Endodermal cell (in vitro differentiated cells): ENCODE results near the gene CABP7. TPM values are rescaled to one million over a fixed set of nuclear protein-coding genes. Genes with fewer than 3 reads are reported as not detected.
A peak's percentile ranks its signal among the peaks of the same experiment; 100 is the strongest.

ENCODE experiments used
- DNase-seq: peaks from one replicate; pipeline ENCODE4 v3.0.0-alpha.2; 2017
- H3K27ac ChIP-seq: 2 replicates; pipeline ENCODE4 v1.5.1; 2013; ENCODE audit warnings: mild to moderate bottlenecking, low read depth, low read length, moderate library complexity
- H3K27me3 ChIP-seq: 2 replicates; pipeline ENCODE4 v1.6.1; 2013; ENCODE audit warnings: mild to moderate bottlenecking, low read length, moderate library complexity; ENCODE audit not compliant: insufficient read depth, control insufficient read depth, poor library complexity, severe bottlenecking
- H3K36me3 ChIP-seq: 2 replicates; pipeline ENCODE4 v1.7.0; 2013; ENCODE audit warnings: mild to moderate bottlenecking, low read length, moderate library complexity; ENCODE audit not compliant: control insufficient read depth, insufficient read depth
- H3K4me1 ChIP-seq: one replicate; pipeline ENCODE4 v1.7.0; 2013; ENCODE audit warnings: low read length; ENCODE audit not compliant: control insufficient read depth, insufficient read depth
- H3K4me3 ChIP-seq: 2 replicates; pipeline ENCODE4 v1.5.1; 2013; ENCODE audit warnings: mild to moderate bottlenecking, low read length, moderate library complexity
- H3K9ac ChIP-seq: 2 replicates; pipeline ENCODE4 v1.6.1; 2013; ENCODE audit warnings: mild to moderate bottlenecking, low read length, moderate library complexity; ENCODE audit not compliant: poor library complexity, severe bottlenecking; ENCODE audit errors: extremely low read depth
- H3K9me3 ChIP-seq: 2 replicates; pipeline ENCODE4 v1.6.1; 2013; ENCODE audit warnings: mild to moderate bottlenecking, low read length, moderate library complexity; ENCODE audit not compliant: control insufficient read depth
- H3K27ac Mint-ChIP-seq: 2 replicates; pipeline ENCODE4 v1.8.0; 2020; ENCODE audit warnings: mixed read lengths
- H3K27me3 Mint-ChIP-seq: 2 replicates; pipeline ENCODE4 v1.8.0; 2021; ENCODE audit warnings: mild to moderate bottlenecking, mixed read lengths; ENCODE audit not compliant: insufficient read depth
- H3K36me3 Mint-ChIP-seq: 2 replicates; pipeline ENCODE4 v1.8.0; 2020; ENCODE audit warnings: low read depth, mixed read lengths
- H3K4me1 Mint-ChIP-seq: 2 replicates; pipeline ENCODE4 v1.8.0; 2020; ENCODE audit warnings: mixed read lengths
- H3K4me3 Mint-ChIP-seq: 2 replicates; pipeline ENCODE4 v1.8.0; 2020; ENCODE audit warnings: mild to moderate bottlenecking, moderate library complexity, mixed read lengths
- H3K9me3 Mint-ChIP-seq: 2 replicates; pipeline ENCODE4 v1.8.0; 2020; ENCODE audit warnings: mild to moderate bottlenecking, mixed read lengths
- WGBS, 2 experiments: methylation state at CpG; one replicate each; pipeline versions ENCODE4 v1.1.5 to v1.1.7; 2013; ENCODE audit warnings: missing lambda C conversion rate in 2 of 2, mixed read lengths in 1 of 2; ENCODE audit not compliant: insufficient coverage in 1 of 2, insufficient read length in 1 of 2; 5-methylcytosine and 5-hydroxymethylcytosine counted together
- total RNA-seq, 2 donors: library from RNA; stranded (reverse); fragmentation: NEBNext Ultra II Directional in 1 of 2; extraction: Animal tissue kit (Norgen Biotek cat#: 25700) in 1 of 2; gene quantifications; 2 replicates in 1 of 2; 3 replicates in 1 of 2; pipeline ENCODE4 v1.2.1, GENCODE V29; 2021
- TF ChIP-seq, protein P1 (sequence below): fragments of 200-600 bp; sonication (generic); conservative IDR thresholded peaks from 2 replicates; pipeline ENCODE4 v1.5.0; 2021; ENCODE audit warnings: antibody characterized with exemption, mild to moderate bottlenecking

The CABP7 gene
- total RNA-seq, 2 donors from 2014 or later: 0.26 TPM; not detected in 1

DNA sequence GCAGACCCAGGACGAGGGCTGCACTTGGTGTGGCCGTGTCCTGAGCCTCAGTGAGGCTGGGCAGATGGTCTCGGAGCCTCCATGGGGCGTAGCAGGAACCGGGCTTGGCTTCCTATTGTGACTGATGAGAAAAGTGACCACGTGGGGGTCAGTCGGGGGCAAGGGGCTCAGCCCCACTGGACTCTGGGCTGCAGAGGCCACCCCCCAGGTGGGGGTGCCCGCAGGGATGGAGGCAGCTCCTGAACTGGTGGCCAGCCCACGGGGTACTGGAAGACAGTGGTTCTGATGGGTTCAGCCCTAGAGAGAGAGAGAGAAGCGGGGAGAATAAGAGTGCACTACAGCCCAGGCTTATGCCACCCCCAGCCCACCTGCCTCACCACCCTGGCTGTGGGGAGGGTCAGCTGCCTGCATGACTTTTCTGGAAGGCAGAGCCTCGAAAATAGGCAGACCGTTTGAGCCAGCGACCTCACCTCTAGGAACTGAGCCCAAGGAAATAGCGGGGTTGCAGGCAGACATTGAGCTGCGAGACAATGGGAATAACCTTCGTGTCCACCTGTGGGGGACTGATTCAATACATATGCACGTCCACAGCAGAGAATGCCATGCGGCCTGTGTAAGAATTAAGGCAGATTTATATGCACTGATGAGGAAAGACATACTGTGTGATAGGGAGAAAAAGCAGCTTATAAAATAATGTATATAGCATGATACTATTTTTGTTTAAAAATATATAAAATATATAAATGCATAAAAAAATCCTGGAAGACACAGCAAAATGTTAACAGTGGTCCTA lies 11.5 kb downstream of the CABP7 start:
- Mint-ChIP-seq H3K36me3 (no peaks in the 10 kb centered on the region), H3K27me3 (no peaks in the 10 kb centered on the region), H3K4me1 (peaks cover 15% of the 10 kb centered on the region), H3K9me3 (no peaks in the 10 kb centered on the region), H3K4me3 (no peak overlapping the region), H3K27ac (no peak overlapping the region)
- Histone ChIP-seq H3K4me1 (no peaks in the 10 kb centered on the region), H3K27me3 (no peaks in the 10 kb centered on the region), H3K27ac (no peak overlapping the region), H3K9ac (no peak overlapping the region), H3K4me3 (no peak overlapping the region), H3K9me3 (no peaks in the 10 kb centered on the region), H3K36me3 (no peaks in the 10 kb centered on the region)
- no peak for DNase-seq
- 84 to 87% methylated on average over 7 to 18 of the region's 18 CpGs for WGBS, 2 experiments
- TF ChIP-seq, protein P1, sequence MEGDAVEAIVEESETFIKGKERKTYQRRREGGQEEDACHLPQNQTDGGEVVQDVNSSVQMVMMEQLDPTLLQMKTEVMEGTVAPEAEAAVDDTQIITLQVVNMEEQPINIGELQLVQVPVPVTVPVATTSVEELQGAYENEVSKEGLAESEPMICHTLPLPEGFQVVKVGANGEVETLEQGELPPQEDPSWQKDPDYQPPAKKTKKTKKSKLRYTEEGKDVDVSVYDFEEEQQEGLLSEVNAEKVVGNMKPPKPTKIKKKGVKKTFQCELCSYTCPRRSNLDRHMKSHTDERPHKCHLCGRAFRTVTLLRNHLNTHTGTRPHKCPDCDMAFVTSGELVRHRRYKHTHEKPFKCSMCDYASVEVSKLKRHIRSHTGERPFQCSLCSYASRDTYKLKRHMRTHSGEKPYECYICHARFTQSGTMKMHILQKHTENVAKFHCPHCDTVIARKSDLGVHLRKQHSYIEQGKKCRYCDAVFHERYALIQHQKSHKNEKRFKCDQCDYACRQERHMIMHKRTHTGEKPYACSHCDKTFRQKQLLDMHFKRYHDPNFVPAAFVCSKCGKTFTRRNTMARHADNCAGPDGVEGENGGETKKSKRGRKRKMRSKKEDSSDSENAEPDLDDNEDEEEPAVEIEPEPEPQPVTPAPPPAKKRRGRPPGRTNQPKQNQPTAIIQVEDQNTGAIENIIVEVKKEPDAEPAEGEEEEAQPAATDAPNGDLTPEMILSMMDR: no peak

DNA sequence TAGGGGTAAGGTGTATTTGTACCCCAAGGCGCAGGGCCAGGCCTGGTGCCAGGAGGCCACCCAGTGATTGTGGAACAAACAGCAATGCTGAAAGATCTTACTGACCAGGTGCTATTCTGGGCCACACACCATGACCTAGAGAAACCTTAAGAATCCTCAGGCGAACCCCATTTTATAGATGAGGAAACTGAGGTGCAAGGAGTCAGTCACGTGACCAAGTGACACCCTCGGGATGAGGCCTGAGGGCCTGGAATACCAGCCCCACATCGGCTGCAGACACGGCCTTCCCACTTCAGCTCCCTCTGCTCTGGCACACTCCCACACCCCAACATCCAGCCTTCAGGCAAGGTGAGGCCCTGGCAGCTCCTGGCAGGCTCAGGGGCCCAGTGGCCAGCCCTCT lies 13.1 kb downstream of the CABP7 start:
- DNase-seq: no peak
- H3K9ac ChIP-seq: no peak overlapping the region
- H3K9me3 ChIP-seq: no peaks in the 10 kb centered on the region
- no peaks in the 10 kb centered on the region for H3K36me3 ChIP-seq
- H3K27ac ChIP-seq: no peak overlapping the region
- H3K4me1 ChIP-seq: no peaks in the 10 kb centered on the region
- no peak overlapping the region for H3K4me3 Mint-ChIP-seq
- no peaks in the 10 kb centered on the region for H3K9me3 Mint-ChIP-seq
- H3K4me1 Mint-ChIP-seq: peaks cover 8% of the 10 kb centered on the region
- H3K27me3 ChIP-seq: no peaks in the 10 kb centered on the region
- H3K36me3 Mint-ChIP-seq: no peaks in the 10 kb centered on the region
- H3K4me3 ChIP-seq: no peak overlapping the region
- TF ChIP-seq, protein P1: no peak
- 94 to 100% methylated on average over 2 to 6 of the region's 6 CpGs for WGBS, 2 experiments
- H3K27me3 Mint-ChIP-seq: no peaks in the 10 kb centered on the region
- no peak overlapping the region for H3K27ac Mint-ChIP-seq

DNA sequence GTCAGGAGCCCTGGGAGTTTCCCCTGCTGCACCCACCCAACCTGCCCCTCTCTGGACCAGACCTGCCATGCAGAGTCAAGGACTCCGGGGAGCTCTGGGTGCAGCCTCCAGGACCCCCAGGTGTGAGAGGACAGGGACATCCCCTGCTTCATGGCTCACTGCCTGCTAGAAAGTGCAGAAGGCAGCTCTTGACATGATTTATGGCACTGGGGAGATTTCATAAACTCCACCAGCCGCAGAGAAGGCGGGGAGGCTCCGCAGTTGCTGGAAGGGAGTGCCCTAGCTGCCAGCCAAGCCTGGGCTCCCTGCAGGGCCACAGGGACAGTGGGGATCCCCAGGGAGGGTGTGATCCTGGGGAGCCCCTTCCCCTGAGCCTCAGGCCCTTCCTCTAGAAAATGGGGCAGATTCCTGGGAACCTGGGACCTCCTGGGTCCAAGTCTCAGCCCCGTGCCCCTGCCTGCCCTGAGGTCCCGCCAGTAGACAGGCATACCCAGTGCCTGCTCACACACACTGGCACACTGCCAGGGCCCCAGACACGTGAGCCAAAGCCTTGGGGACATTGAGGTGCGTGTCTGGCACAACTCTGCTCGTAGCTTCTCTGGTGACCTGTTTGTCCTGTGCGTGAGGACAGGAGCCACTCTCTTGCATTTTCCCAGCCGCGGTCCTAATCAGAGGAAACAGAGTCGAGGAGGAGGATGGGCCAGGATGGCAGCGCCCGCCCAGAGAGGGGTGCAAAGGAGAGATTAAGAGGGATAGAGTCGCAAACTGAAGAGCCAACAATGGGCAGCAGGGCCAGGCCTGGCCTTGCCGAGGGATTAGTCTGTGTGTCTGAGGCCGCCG lies 13.8 kb downstream of the CABP7 start:
- Histone ChIP-seq H3K36me3 (no peaks in the 10 kb centered on the region), H3K27me3 (no peaks in the 10 kb centered on the region), H3K9ac (no peak overlapping the region), H3K4me3 (no peak overlapping the region), H3K27ac (peak overlapping the region; percentile 24), H3K9me3 (no peaks in the 10 kb centered on the region), H3K4me1 (no peaks in the 10 kb centered on the region)
- no peaks in the 10 kb centered on the region for H3K27me3 Mint-ChIP-seq
- H3K4me1 Mint-ChIP-seq: peaks cover 8% of the 10 kb centered on the region
- TF ChIP-seq, protein P1: no peak
- H3K36me3 Mint-ChIP-seq: no peaks in the 10 kb centered on the region
- H3K27ac Mint-ChIP-seq: no peak overlapping the region
- WGBS, 2 experiments: 91 to 93% methylated on average over 17 to 19 of the region's 19 CpGs
- H3K9me3 Mint-ChIP-seq: no peaks in the 10 kb centered on the region
- H3K4me3 Mint-ChIP-seq: no peak overlapping the region
- DNase-seq: no peak
